AG09309 (cell line): ENCODE results near the gene PTGR1.
A peak's percentile ranks its signal among the peaks of the same experiment; 100 is the strongest.
"Not testable (repeated sequence)": the region's sequence is repeated elsewhere in the genome, so short reads cannot be mapped to it uniquely, and the experiment has no call there.

ENCODE experiments used
- DNase-seq: peaks from one replicate; pipeline ENCODE4 v3.0.0-alpha.2; 2010; ENCODE audit warnings: low read depth
- H3K4me3 ChIP-seq: 2 replicates; pipeline ENCODE4 v1.5.1; 2011; ENCODE audit warnings: mild to moderate bottlenecking, low read depth, low read length, moderate library complexity; ENCODE audit not compliant: control insufficient read depth
- TF ChIP-seq, protein P1 (sequence below): IDR thresholded peaks from 2 replicates; pipeline ENCODE4 v1.5.1; 2011; ENCODE audit warnings: mild to moderate bottlenecking, low read depth, low read length, inconsistent platforms; ENCODE audit not compliant: insufficient read depth, control insufficient read depth; ENCODE audit errors: missing control alignments

PTGR1 gene

DNA sequence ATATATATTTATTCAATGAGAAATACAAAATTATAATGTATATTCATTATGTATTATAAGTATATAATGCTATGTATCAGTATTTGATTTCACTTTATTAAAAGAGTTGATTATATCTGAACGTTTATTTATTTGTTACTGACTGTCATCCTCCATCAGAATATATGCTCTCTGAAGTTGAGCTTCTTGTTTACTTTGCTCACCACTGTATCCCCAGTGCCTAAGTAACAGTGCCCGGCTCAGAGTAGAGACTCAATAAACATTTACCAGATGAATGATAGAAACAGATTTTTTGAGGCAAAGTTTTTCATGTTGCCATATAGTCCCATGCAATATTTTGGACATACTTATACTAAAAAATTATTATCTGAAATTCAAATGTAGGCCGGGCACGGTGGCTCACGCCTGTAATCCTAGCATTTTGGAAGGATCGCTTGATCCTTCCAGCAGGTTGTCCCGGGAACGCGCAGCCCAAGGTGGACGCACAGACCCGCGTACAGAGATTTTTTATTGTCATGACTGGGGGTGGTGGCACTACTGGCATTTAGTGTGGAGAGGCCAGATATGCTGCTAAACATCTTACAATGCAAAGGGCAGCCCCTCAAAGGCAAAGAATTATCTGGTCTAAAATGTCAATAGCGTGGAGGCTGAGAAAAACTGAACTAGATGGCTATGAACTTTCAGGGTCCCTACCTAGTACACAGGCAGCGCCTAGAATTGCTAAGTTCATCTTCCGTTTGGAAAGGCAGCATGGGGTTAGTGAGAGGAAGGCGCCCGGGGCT lies 30.9 kb upstream of the PTGR1 start:
- peak overlapping the region; percentile 85 for H3K4me3 ChIP-seq

DNA sequence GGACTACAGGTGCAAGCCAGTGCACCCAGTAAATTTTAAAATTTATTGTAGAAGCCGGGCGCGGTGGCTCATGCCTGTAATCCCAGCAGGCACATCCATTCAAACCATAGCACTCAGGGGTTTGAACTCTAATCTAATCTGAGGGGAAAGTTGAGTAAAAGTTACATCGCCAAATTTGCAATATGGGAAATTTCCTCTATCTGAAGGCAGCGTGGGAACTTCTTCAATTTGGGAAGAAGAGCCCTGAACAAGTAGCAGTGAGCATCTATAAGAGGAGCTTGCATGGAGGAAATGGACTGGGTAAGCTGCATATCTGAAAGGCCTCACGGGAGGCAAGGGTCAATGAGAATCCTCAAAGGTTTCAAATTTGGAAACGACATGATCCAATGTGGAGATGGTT lies 29.0 kb upstream of the PTGR1 start:
- TF ChIP-seq, protein P1, sequence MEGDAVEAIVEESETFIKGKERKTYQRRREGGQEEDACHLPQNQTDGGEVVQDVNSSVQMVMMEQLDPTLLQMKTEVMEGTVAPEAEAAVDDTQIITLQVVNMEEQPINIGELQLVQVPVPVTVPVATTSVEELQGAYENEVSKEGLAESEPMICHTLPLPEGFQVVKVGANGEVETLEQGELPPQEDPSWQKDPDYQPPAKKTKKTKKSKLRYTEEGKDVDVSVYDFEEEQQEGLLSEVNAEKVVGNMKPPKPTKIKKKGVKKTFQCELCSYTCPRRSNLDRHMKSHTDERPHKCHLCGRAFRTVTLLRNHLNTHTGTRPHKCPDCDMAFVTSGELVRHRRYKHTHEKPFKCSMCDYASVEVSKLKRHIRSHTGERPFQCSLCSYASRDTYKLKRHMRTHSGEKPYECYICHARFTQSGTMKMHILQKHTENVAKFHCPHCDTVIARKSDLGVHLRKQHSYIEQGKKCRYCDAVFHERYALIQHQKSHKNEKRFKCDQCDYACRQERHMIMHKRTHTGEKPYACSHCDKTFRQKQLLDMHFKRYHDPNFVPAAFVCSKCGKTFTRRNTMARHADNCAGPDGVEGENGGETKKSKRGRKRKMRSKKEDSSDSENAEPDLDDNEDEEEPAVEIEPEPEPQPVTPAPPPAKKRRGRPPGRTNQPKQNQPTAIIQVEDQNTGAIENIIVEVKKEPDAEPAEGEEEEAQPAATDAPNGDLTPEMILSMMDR, result no peak
- DNase-seq, result no peak
- no peak overlapping the region for H3K4me3 ChIP-seq

More for the DNA sequence above, 30.9 kb upstream of the PTGR1 start:
- TF ChIP-seq, protein P1, result no peak
- DNase-seq, result no peak

DNA sequence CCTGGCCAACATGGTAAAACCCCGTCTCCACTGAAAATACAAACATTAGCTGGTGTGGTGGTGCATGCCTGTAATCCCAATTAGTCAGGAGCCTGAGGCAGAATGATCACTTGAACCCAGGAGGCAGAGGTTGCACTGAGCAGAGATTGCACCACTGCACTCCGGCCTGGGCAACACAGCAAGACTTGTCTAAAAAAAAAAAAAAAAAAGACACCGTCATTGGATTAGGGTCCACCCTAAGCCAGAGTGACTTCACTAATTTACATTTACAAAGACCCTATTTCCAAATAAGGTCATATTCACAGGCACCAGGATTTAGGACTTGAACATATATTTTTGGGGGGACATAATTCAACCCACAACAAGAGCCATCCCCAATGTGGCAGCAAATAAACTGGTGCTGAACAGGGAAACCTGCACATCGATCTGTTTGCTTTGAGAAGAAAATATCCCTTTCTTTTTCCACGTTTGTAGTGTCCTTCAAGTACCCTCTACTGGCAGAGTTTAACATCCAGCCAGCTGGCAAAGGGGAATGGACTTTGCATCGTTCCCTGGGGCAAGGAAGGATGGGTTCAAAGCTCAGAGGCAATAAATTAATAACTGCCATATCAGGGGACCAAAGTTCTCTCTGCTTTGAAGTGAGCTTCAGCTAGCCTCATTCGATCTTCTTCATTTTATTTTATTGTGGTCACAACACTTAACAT lies 28.0 kb upstream of the PTGR1 start:
- DNase-seq, result no peak
- no peak overlapping the region for H3K4me3 ChIP-seq
- TF ChIP-seq, protein P1, result no peak

DNA sequence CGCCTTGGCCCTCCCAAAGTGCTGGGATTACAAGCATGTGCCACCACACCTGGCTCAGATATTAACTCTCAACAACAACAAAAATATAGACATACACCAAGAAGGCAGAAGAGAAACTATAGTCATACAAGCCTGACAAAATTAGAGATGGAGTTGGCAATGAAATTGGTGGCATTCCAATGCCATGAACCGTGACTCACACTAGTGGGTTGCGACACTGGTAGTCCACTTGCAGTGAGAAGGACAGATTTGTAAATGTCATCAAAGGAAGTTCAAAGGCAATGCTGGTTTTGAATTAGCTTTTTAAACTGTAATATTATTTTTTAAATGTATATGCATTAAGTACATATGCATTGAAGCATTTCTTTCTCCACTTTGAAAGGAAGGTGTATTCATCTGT lies 23.2 kb upstream of the PTGR1 start:
- TF ChIP-seq, protein P1, result no peak
- no peak overlapping the region for H3K4me3 ChIP-seq
- DNase-seq, result peak; percentile 69

DNA sequence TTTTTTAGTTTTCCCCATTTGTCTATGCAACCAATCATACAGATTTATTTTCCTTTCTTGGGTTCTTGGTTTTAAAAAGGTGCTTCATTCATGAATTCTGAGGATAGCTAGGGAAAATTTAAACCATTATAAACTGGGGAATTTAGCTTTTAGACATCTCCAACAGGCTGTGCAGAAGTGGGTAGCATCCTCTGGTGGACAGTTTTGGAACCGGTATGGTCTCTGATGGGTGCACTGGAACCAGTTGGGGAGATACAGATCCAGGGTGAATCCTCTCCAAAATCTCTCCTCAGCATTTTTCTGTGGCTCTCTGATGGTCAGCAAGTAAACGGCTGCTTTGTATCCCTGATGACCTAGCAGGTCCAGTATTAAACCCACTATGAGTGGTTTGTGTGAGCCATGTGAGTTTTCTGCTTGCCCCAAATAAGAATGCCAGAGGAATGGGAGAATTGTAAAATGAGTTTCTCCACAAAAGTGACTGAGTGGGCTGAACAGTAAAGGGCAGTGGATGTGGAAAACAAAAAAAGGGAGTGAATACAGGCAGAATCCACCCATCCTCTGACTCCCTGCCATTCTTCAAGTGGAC lies 22.5 kb upstream of the PTGR1 start:
- DNase-seq, result no peak
- TF ChIP-seq, protein P1, result peak; percentile 95
- H3K4me3 ChIP-seq, result no peak overlapping the region

DNA sequence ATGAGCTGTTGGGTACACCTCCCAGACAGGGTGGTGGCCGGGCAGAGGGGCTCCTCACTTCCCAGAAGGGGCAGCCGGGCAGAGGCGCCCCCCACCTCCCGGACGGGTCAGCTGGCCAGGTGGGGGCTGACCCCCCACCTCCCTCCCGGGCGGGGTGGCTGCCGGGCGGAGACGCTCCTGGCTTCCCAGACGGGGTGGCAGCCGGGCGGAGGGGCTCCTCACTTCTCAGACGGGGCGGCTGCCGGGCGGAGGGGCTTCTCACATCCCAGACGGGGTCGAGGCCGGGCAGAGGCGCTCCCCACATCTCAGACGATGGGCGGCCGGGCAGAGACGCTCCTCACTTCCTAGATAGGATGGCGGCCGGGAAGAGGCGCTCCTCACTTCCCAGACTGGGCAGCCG lies 17.9 kb upstream of the PTGR1 start:
- not testable (repeated sequence) for DNase-seq

DNA sequence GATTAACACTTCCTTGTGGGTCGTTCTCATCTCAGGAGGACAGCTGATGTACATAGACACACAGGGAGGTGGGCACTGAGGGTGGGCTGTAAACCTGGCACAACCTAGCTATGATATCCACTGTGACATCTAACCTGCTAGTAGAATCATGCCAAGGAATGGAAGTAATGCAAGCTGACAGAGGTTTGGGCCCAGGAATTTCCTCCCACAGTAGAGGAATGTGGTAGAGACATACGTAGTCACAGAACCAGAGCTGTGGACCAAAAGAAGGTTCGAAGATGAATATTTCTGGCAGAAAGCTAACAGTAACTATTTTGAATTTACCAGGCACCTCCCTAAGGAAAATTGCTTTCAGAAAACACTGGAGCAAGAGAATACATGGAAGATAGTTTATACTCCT lies 16.5 kb upstream of the PTGR1 start:
- no peak overlapping the region for H3K4me3 ChIP-seq
- TF ChIP-seq, protein P1, result no peak
- DNase-seq, result no peak

More for the DNA sequence above, 17.9 kb upstream of the PTGR1 start:
- not testable (repeated sequence) for H3K4me3 ChIP-seq
